SK-MEL-5 (cell line): ENCODE data around the gene KRTAP5-7. TPM values are rescaled to one million over a fixed set of nuclear protein-coding genes. Genes with fewer than 3 reads are reported as not detected.
"Not testable (repeated sequence)": the region's sequence is repeated elsewhere in the genome, so short reads cannot be mapped to it uniquely, and the experiment has no call there.

Source experiments
- DNase-seq: peaks from one replicate; pipeline ENCODE4 v3.0.0-alpha.2; 2016; ENCODE audit warnings: low read depth, low spot score
- in situ Hi-C: cut with HindIII; loops from 2 replicates; pipeline ENCODE4 v1.10.0; 2016; ENCODE audit warnings: low sequenced_read_pairs, high pct_unique_total_duplicates, low pct_unique_long_range_greater_than_20kb
- small RNA-seq, 2 experiments: library from RNA; depleted of rRNA; stranded (forward); fragments of <200 nt; gene quantifications; one replicate each; pipeline ENCODE3, GENCODE V24; 2014
- total RNA-seq: library from RNA; depleted of rRNA; stranded (reverse); fragments of >200 nt; shearing (Covaris generic); gene quantifications from 2 replicates; pipeline ENCODE4 v1.2.3, GENCODE V29; 2014; rRNA removed

Gene KRTAP5-7
- total RNA-seq, 1 experiment from 2014 or later, result 0.08 TPM

GRCh38 chr11:71568704-71569349 lies 41.8 kb downstream of the KRTAP5-7 start:
- in situ Hi-C loops, result no loop called here
- DNase-seq, result no peak

GRCh38 chr11:71571101-71571850 lies 44.2 kb downstream of the KRTAP5-7 start:
- DNase-seq, in situ Hi-C loops: not testable (repeated sequence)

GRCh38 chr11:71572811-71573210 lies 45.7 kb downstream of the KRTAP5-7 start:
- no peak for DNase-seq
- in situ Hi-C loops, result no loop called here

GRCh38 chr11:71574418-71574817 lies 47.4 kb downstream of the KRTAP5-7 start:
- no peak for DNase-seq
- in situ Hi-C loops, result no loop called here

- in situ Hi-C loops, result no loop called here
- no peak for DNase-seq
Measured at GRCh38 chr11:71575723-71576424, 48.8 kb downstream of the KRTAP5-7 start.

- DNase-seq, in situ Hi-C loops: not testable (repeated sequence)
Measured at GRCh38 chr11:71576688-71577465, 49.8 kb downstream of the KRTAP5-7 start.

GRCh38 chr11:71577469-71578004 lies 50.5 kb downstream of the KRTAP5-7 start:
- DNase-seq, result no peak
- in situ Hi-C loops, result no loop called here

Small RNA genes lying within 50 kb of the gene (small RNA-seq; reads per million reads assigned to genes)
- gene AP000867.1, result 0 reads per million in 2 experiments

Other genes with a start within 250 kb of the KRTAP5-7 start
- 114 and 117 TPM in 2 replicates for gene DHCR7, start 78.9 kb upstream of the KRTAP5-7 start, total RNA-seq
- gene NADSYN1, start 74.1 kb upstream of the KRTAP5-7 start, total RNA-seq, result 127 and 130 TPM in 2 replicates
- 0.26 TPM in 1 of 2 replicates, not detected in the other for gene KRTAP5-8, start 10.8 kb downstream of the KRTAP5-7 start, total RNA-seq
- gene KRTAP5-9, start 21.2 kb downstream of the KRTAP5-7 start, total RNA-seq, result not detected in 2 replicates
- gene KRTAP5-10, start 38.3 kb downstream of the KRTAP5-7 start, total RNA-seq, result 0.53 TPM in 1 of 2 replicates, not detected in the other
- not detected in 2 replicates for gene KRTAP5-11, start 55.6 kb downstream of the KRTAP5-7 start, total RNA-seq